Prostate gland (tissue), 2 donors: ENCODE data around the gene GIN1.

Experiments
- CTCF ChIP-seq, 4 experiments: fragments of 200-600 bp in 2 of 4; fragments of 450-650 bp in 2 of 4; sonication (generic) in 2 of 4; IDR thresholded peaks; 1 replicate in 3 of 4; 2 replicates in 1 of 4; pipeline ENCODE4 v1.5.1; 2016 to 2019; ENCODE audit warnings: antibody characterized with exemption in 4 of 4, mild to moderate bottlenecking in 2 of 4, moderate library complexity in 2 of 4
- POLR2AphosphoS5 ChIP-seq: sonication (generic); formaldehyde crosslinking; IDR thresholded peaks from one replicate; pipeline ENCODE4 v1.6.1; 2017; ENCODE audit warnings: antibody characterized with exemption

GRCh38 chr5:103138202-103138690 is 18.3 kb upstream of the GIN1 start:
- no peak for TF ChIP-seq CTCF (IDR thresholded peaks at IDR 0.05)
- no peak for TF ChIP-seq POLR2AphosphoS5
